T-helper 22 cell (primary cell): ENCODE results near the gene SKAP1.
"Not testable (repeated sequence)": the region's sequence is repeated elsewhere in the genome, so short reads cannot be mapped to it uniquely, and the experiment has no call there.

Source experiments
- DNase-seq: peaks from one replicate; pipeline ENCODE4 v3.0.0-alpha.2; 2020; ENCODE audit warnings: low read depth

Gene SKAP1

GRCh38 chr17:48445248-48445620, 15.2 kb upstream of the SKAP1 start:
- no peak for DNase-seq

GRCh38 chr17:48444516-48445247, 14.7 kb upstream of the SKAP1 start:
- no peak for DNase-seq

GRCh38 chr17:48443712-48444111, 13.7 kb upstream of the SKAP1 start:
- no peak for DNase-seq

GRCh38 chr17:48442819-48443218, 12.8 kb upstream of the SKAP1 start:
- DNase-seq, result peak; percentile 21

- DNase-seq, result no peak
These were observed 11.8 kb upstream of the SKAP1 start for GRCh38 chr17:48441862-48442261.

GRCh38 chr17:48441231-48441711, 11.3 kb upstream of the SKAP1 start:
- DNase-seq, result peak; percentile 51

- DNase-seq, result no peak
These were observed 10.7 kb upstream of the SKAP1 start for GRCh38 chr17:48440669-48441068.

GRCh38 chr17:48439875-48440505, 10.0 kb upstream of the SKAP1 start:
- DNase-seq, result peak; percentile 66

- no peak for DNase-seq
These were observed 9.3 kb upstream of the SKAP1 start for GRCh38 chr17:48439110-48439850.

GRCh38 chr17:48438516-48439061, 8.6 kb upstream of the SKAP1 start:
- DNase-seq, result no peak

GRCh38 chr17:48433896-48434295, 3.9 kb upstream of the SKAP1 start:
- DNase-seq, result no peak

- no peak for DNase-seq
These were observed 3.1 kb upstream of the SKAP1 start for GRCh38 chr17:48432820-48433775.

- DNase-seq, result no peak
These were observed 858 bp downstream of the SKAP1 start for GRCh38 chr17:48429156-48429555.

- DNase-seq, result peak; percentile 46
These were observed 2.4 kb downstream of the SKAP1 start for GRCh38 chr17:48427598-48427997.

- DNase-seq, result no peak
These were observed 3.1 kb downstream of the SKAP1 start for GRCh38 chr17:48426761-48427500.

- DNase-seq, result no peak
These were observed 3.9 kb downstream of the SKAP1 start for GRCh38 chr17:48426019-48426665.

GRCh38 chr17:48422060-48422459, 8.0 kb downstream of the SKAP1 start:
- DNase-seq, result not testable (repeated sequence)

GRCh38 chr17:48420823-48421222, 9.2 kb downstream of the SKAP1 start:
- no peak for DNase-seq

- no peak for DNase-seq
These were observed 13.0 kb downstream of the SKAP1 start for GRCh38 chr17:48416971-48417370.
